ENCODE measurements around the gene ESYT1. TPM values are rescaled to one million over a fixed set of nuclear protein-coding genes. Genes with fewer than 3 reads are reported as not detected.

ESYT1 gene
- total RNA-seq, 1 experiment from 2014 or later = 81.1 TPM

- DNase-seq (ENCODE audit: low spot score) = no peak
These were observed 44.8 kb downstream of the ESYT1 start for GRCh38 chr12:56172839-56173238.

DNA sequence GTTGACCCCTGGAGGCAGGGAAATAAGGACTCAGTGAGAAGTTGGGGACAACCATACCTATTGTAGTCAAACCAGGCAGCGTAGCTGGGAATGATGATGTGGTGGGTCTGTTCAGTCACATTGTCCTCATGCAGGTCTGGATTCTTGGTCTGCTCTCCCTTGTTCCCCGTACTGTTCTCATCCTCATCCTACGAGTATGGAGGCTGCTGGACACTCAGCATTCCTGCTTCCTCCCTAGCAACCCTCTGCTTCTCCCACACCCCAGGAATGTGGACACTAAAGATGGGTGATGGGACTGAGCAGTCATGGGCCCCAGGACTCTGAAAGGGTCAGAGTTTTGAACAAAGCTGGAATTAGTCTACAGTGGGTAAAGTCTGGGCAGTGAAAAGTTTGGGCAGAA, 50.3 kb downstream of the ESYT1 start:
- DNase-seq (ENCODE audit: low spot score) = no peak

DNA sequence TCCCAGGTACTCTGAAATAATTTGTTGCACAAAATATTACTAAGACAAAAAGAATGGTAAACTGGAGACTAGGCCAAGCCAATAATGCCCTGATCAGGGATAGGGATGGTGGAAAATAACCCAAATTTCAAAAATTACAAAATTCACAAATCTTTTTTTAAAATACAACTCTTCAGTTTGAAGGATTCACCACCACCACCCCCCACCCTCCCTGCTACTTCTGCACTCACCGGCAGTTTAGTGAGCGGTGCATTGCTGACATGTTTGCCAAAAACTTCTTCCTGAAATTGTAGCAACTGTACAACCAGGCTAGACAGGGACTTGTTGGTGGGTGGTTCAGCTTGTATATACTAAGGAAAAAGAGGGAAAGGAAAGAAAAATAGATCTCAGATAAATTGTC, 58.9 kb downstream of the ESYT1 start:
- DNase-seq (ENCODE audit: low spot score) = no peak

GRCh38 chr12:56188131-56188777, 60.2 kb downstream of the ESYT1 start:
- no peak for DNase-seq (ENCODE audit: low spot score)

DNA sequence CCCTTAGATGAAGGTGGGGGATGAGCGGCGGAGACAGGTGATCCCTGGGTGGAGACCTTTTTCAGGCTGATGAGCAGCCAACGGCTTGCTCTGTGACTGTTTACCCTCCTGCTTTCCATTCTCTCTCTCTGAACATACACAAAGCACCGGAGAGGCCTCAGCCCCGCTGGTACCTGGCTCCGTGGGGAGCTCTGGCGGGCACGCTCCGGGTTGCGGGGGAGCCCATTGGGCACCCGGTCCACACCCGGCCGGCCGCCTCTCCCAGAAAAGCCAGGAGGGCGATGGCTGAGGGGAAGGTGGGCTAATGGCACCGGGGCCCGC, 60.7 kb downstream of the ESYT1 start:
- no peak for DNase-seq (ENCODE audit: low spot score)

GRCh38 chr12:56189099-56189917, 61.2 kb downstream of the ESYT1 start, which contains the start of gene SMARCC2:
SMARCC2 (minus strand) TSS chr12:56189483; CDS start chr12:56189461, 22 bp downstream.
- DNase-seq (ENCODE audit: low spot score) = peak; percentile 91

DNA sequence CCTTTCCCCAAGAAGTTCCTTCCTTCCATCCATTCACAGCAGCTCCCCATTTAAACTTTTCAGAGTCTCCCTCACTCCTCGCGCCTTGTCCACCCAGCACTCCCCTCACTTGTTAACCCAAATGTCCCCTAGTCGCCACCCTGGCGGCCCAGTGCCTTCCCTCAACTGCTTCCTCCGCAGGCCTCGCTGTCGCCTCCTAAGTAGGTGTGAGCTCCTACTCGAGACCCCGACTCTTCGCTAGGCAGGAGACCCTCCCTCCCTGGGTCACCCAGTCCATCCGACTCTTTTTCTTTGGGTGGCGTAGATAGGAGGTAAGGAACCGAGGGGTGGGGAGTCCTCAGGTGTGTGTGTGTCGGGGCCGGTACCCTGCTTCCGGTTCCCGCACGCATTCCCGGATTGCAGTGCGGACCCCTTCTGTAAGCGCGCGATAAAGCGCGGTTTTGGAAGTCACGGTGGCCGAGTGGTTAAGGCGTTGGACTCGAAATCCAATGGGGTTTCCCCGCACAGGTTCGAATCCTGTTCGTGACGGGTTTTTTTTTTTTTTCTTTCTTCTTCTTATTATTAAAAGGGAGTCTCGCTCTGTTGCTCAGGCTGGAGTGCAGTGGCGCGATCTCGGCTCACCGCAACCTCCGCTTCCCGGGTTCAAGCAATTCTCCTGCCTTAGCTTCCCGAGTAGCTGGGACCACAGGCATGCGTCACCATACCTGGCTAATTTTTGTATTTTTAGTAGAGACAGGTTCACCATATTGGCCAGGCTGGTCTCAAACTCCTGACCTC, 62.0 kb downstream of the ESYT1 start:
- peak; percentile 95 for DNase-seq (ENCODE audit: low spot score)

- DNase-seq (ENCODE audit: low spot score) = peak; percentile 39
These were observed 62.7 kb downstream of the ESYT1 start for GRCh38 chr12:56190695-56191155.

DNA sequence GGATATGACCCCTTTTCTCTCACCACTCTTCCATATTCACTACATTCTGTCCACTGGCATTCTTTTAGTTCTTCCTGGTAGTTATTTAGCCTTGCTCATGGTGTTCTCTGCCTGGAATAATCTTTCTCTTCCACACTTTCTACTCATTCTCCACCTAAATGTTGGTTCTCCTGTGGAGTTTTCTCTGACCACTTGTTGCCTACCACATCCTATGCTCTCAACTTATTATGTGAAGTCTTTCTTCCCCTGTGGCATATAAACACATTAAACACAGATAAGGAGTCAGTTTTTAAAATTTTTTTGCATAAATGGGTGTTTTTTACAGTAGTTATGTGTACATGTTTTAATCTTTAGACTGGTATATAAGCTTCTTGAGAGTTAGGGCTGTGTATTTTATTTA, 64.5 kb downstream of the ESYT1 start:
- DNase-seq (ENCODE audit: low spot score) = no peak

DNA sequence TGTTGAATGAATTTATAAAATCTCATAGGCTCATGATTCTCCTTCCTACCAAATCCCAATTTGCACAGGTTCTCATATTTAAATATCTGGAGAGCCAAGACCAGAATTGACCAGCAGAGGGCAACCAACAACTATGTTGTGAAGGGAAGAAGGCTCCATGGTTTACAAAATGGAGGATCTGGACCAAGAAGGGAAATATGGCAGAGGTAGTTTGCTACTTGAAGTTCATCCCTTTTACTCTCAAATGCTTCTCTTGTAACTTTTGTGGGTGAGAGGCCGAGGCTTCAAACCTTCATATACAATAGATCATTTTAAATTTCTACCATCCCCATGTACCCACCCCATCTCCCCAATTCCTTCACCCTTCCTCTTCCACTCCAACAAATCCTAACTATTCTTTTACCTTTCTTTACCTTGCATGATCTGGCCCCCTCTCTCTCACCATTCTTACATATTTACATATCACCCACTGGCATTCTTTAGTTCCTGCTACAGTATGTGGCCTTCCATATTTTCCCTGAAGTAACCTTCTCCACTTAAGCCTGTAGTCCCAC, 65.0 kb downstream of the ESYT1 start:
- DNase-seq (ENCODE audit: low spot score) = peak; percentile 91

Other genes with a start within 250 kb of the ESYT1 start
- 50.5 and 52.1 TPM in 2 replicates for gene PYM1, start 200.4 kb upstream of the ESYT1 start, total RNA-seq (2014; rRNA removed; shearing (Covaris generic))
- 5.5 and 5.9 TPM in 2 replicates for gene DGKA, start 197.1 kb upstream of the ESYT1 start, total RNA-seq (2014; rRNA removed; shearing (Covaris generic))
- gene PMEL, start 162.2 kb upstream of the ESYT1 start, total RNA-seq (2014; rRNA removed; shearing (Covaris generic)) = 2.7 and 7.6 TPM in 2 replicates
- 46.8 and 49.4 TPM in 2 replicates for gene CDK2, start 161.4 kb upstream of the ESYT1 start, total RNA-seq (2014; rRNA removed; shearing (Covaris generic))
- 32.1 and 35.0 TPM in 2 replicates for gene RAB5B, start 154.2 kb upstream of the ESYT1 start, total RNA-seq (2014; rRNA removed; shearing (Covaris generic))
- 18.1 and 21.8 TPM in 2 replicates for gene SUOX, start 131.0 kb upstream of the ESYT1 start, total RNA-seq (2014; rRNA removed; shearing (Covaris generic))
- 1.1 and 1.9 TPM in 2 replicates for gene IKZF4, start 107.2 kb upstream of the ESYT1 start, total RNA-seq (2014; rRNA removed; shearing (Covaris generic))
- gene RPS26, start 86.3 kb upstream of the ESYT1 start, total RNA-seq (2014; rRNA removed; shearing (Covaris generic)) = 171 and 219 TPM in 2 replicates
- 136 and 141 TPM in 2 replicates for gene ERBB3, start 48.1 kb upstream of the ESYT1 start, total RNA-seq (2014; rRNA removed; shearing (Covaris generic))
- gene PA2G4, start 23.7 kb upstream of the ESYT1 start, total RNA-seq (2014; rRNA removed; shearing (Covaris generic)) = 247 and 323 TPM in 2 replicates
- gene RPL41, start 11.6 kb upstream of the ESYT1 start, total RNA-seq (2014; rRNA removed; shearing (Covaris generic)) = 3,623 and 3,873 TPM in 2 replicates
- gene ZC3H10, start 10.0 kb upstream of the ESYT1 start, total RNA-seq (2014; rRNA removed; shearing (Covaris generic)) = 3.9 and 4.1 TPM in 2 replicates
- 45.6 TPM in 2 replicates for gene MYL6B, start 24.3 kb downstream of the ESYT1 start, total RNA-seq (2014; rRNA removed; shearing (Covaris generic))
- 918 and 956 TPM in 2 replicates for gene MYL6, start 30.1 kb downstream of the ESYT1 start, total RNA-seq (2014; rRNA removed; shearing (Covaris generic))
- gene SMARCC2, start 61.2 kb downstream of the ESYT1 start, total RNA-seq (2014; rRNA removed; shearing (Covaris generic)) = 15.5 and 20.2 TPM in 2 replicates
- 94.3 and 103 TPM in 2 replicates for gene RNF41, start 93.7 kb downstream of the ESYT1 start, total RNA-seq (2014; rRNA removed; shearing (Covaris generic))
- 57.1 and 69.9 TPM in 2 replicates for gene NABP2, start 96.1 kb downstream of the ESYT1 start, total RNA-seq (2014; rRNA removed; shearing (Covaris generic))
- gene SLC39A5, start 101.8 kb downstream of the ESYT1 start, total RNA-seq (2014; rRNA removed; shearing (Covaris generic)) = 8.6 and 10.7 TPM in 2 replicates
- gene ANKRD52, start 130.1 kb downstream of the ESYT1 start, total RNA-seq (2014; rRNA removed; shearing (Covaris generic)) = 8.1 and 13.4 TPM in 2 replicates
- 8.6 and 20.8 TPM in 2 replicates for gene COQ10A, start 138.7 kb downstream of the ESYT1 start, total RNA-seq (2014; rRNA removed; shearing (Covaris generic))
- 139 and 154 TPM in 2 replicates for gene CS, start 172.1 kb downstream of the ESYT1 start, total RNA-seq (2014; rRNA removed; shearing (Covaris generic))
- 129 and 152 TPM in 2 replicates for gene CNPY2, start 187.7 kb downstream of the ESYT1 start, total RNA-seq (2014; rRNA removed; shearing (Covaris generic))
- 28.8 and 30.9 TPM in 2 replicates for gene PAN2, start 205.7 kb downstream of the ESYT1 start, total RNA-seq (2014; rRNA removed; shearing (Covaris generic))
- 0.08 and 0.36 TPM in 2 replicates for gene IL23A, start 210.6 kb downstream of the ESYT1 start, total RNA-seq (2014; rRNA removed; shearing (Covaris generic))
- 23.4 and 30.6 TPM in 2 replicates for gene STAT2, start 231.8 kb downstream of the ESYT1 start, total RNA-seq (2014; rRNA removed; shearing (Covaris generic))
- not detected in 2 replicates for gene APOF, start 234.6 kb downstream of the ESYT1 start, total RNA-seq (2014; rRNA removed; shearing (Covaris generic))

All from HT-29 (cell line).